GM12874 (cell line): ENCODE data around the gene TIMM10B.

Source experiments
- TF ChIP-seq, protein P1 (sequence below): IDR thresholded peaks from 2 replicates; pipeline ENCODE4 v1.5.1; 2011; ENCODE audit warnings: low read depth, mild to moderate bottlenecking, control low read depth, low read length, moderate library complexity; ENCODE audit not compliant: insufficient read depth

Gene TIMM10B

DNA sequence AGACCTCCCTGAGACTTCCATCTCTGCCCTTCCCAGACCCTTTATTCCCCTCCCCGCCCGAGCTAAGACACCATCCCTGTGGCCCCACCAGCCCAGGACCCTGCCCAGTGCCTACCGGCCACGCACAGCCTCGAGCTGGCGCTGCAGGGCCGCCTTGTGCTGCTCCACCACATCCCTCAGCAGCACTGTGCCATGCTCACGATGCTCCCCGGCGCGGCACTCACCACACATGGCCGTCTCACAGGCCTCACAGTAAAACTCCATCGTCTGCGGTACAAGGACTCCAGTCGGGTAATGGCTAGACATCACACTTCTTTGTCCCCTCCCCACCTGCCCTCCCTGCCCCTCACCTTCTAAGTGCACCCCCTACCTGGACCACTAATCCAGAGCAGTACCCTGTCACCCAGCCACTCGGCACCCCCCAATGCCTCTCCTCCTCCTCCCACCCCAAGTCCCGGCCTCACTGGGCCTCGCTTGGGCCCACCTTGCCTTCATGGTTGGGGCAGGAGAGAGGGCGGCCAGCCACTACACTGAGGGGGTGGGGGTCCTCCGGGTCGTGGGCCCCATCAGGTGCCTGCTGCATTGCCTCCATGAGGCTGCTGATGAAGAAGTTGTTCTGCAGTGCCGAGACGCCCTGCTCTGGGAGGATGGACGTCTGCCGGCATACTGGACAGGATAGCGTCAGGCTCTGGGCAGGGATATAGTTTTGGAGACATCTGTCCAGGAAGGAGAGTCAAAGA, 23.6 kb upstream of the TIMM10B start:
- TF ChIP-seq, protein P1, sequence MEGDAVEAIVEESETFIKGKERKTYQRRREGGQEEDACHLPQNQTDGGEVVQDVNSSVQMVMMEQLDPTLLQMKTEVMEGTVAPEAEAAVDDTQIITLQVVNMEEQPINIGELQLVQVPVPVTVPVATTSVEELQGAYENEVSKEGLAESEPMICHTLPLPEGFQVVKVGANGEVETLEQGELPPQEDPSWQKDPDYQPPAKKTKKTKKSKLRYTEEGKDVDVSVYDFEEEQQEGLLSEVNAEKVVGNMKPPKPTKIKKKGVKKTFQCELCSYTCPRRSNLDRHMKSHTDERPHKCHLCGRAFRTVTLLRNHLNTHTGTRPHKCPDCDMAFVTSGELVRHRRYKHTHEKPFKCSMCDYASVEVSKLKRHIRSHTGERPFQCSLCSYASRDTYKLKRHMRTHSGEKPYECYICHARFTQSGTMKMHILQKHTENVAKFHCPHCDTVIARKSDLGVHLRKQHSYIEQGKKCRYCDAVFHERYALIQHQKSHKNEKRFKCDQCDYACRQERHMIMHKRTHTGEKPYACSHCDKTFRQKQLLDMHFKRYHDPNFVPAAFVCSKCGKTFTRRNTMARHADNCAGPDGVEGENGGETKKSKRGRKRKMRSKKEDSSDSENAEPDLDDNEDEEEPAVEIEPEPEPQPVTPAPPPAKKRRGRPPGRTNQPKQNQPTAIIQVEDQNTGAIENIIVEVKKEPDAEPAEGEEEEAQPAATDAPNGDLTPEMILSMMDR = no peak

DNA sequence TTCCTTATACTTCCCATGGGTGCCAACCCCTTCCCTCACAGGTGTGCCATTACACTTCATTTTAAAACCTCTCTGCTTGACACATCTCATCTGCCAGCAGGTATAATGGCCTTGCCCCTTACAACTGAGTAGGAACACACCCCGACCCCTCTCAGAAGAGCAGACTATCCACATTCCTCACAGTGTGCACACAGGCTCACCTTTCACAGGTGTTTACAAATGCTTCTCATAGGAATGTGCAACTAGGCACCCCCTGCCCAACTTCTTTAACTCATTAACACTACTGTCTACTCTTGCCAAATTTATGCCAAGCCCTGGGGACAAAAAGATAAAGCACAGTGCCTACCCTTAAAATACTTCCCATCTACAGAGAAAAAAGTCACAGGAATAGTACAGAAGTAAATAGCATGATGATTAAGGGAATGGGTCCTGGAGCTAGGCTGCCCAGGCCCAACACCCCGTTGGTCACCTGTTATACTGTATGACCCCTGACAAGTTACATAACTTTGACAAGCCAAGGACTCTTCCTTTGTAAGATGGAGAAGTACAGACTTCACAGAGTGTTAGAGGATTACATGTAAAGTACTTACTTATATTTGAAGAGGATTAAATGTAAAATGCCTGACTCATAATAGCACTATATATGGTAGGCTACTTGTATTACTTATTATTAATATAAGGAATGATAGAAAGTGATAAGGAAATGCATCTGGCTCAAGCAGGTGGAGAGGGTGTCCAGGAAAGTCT, 22.8 kb upstream of the TIMM10B start:
- TF ChIP-seq, protein P1 = no peak

DNA sequence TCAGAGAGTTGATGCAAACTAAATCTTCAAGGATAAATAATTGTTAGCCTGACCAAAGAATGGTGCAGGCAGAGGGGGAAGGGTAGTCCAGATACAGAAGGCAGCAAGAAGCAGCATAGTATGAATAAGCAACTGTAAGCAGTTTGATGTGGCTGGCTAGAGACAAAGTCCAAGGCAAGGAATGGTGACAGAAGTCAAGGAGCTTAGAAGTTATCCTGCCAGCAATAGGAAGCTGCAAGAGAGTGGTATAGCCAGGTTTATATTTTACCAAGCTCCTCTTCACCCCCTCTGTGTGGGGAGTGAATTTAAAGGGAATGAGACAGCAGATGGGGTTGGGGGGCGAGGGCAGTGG, 22.2 kb upstream of the TIMM10B start:
- TF ChIP-seq, protein P1 = no peak

DNA sequence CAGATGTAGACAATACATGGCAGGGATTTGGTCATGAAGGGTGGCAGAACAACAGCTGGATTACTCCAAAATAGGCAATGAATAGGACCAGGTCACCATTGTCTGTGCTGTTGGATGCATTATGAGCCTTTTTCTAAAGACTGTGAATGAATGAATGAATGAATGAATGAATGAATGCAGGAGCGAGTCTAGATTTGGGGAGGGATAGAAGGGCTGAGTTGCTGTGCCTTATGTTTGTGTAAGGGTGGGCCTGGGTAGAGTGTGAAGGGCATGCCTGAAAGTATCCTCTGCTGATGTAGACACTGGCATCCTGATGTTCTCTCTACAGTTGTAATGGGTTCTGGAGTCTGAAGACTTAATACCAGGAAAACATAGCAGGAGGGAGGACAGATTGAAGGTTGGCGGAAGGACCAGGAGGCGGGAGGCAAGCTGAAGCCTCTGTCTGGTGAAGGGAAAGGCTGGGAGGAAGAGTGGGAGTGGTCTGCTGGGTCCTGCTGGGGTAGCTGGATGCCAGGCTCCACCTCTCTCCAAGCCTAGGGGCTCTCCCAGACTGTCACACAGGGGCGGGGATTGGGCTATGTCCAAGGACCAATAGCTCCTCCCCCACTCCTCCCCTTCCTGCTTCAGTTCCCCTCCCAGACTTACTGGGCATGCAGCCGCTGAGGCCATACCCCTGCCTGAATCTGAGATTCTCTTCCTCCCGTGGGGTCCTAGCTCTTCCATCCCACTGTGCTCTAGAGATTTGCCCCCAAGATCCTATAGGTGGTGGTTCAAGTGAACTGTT, 12.4 kb upstream of the TIMM10B start:
- TF ChIP-seq, protein P1 = no peak

DNA sequence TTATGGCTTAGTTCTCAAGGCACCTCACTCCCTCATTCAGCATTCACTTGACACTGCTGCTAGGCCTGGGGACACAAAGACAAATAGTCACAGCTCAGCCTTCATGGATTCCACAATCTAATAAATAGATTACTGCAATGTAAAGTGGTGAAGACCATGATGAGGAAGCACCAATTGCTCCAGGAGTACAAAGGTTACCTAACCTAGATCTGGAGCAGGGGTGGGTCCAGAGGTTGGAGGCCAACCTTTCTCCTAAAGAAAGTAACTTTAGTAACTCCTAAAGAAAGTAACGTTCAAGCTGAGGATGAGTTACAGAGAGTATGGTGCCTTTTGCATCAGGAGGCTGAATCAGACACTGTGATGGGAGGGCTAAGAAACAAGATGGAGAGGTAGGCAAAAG, 11.7 kb upstream of the TIMM10B start:
- TF ChIP-seq, protein P1 = no peak

DNA sequence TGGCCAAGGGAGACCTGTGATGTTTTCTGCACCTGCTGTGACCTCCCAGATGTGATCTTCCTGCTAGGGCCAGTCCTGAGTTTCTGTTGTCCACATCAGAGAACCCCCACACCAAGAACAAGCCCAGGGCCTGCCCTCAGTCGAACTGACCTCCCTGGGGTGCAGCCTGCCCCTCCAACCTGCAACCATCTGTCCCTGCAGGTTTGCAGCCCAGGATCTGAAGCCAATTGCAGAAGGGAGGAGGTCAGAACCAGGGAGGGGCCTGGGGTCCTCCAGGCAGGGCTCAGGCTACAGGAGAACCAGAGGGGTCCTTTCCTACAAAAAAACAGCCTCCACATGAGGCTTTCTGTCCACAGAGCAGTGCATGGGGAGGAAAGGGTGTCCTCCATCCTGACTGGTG, 8.4 kb upstream of the TIMM10B start:
- TF ChIP-seq, protein P1 = no peak

DNA sequence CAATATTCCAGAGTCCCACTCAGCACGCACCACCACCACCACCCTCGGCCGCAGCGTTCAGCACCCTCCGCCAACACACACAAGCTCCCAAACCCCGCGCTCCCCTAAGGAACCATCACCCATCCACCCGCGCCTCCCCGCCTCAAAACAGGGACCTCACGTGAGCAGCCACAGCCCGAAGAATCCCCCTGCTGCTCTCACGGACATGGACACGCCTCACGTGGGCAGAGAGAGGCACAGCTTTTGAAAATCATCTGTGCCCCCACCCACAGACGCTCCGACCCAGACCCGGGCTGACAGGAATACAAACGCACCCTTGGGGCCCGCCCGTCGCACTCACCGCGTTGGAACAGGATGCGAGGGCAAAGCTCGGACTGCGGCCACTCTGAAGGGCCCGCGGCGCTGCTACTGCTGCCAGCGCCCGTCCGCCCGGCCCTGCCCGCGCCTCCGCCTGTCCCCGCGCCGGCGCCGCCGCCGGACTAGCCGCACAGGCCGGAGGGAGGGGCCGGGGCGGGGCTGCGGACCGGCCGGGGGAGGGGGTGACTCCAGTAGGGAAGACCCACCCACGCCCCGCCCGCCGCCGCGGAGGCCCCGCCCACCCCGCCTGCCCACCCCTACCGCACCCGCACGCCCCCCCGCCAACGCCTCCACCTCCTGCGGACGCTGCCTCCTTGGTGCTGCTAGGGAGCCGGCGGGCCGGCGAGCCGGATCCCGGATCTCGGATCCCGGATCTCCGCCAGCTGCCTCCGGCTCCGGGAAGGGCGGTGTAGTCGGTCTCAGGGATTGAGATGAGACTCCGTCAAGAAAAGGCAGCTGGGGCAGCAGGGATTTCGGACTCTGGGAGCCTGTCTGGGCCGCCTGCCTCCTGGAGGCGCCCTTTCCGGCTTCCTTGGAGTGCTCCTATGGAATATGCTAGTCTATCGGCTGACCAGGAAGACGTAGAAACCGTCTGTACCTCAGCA, 7.6 kb upstream of the TIMM10B start, which contains the start of gene TRIM3:
TSS of gene TRIM3 (minus strand) at position 491 of the 962 bp plus-strand sequence. CDS start 8,246 bp downstream, outside the sequence.
- TF ChIP-seq, protein P1 = no peak
